Superior temporal gyrus (tissue), 1 donor: ENCODE measurements around the gene CWF19L1.

ENCODE experiments used
- DNase-seq: peaks from one replicate; pipeline ENCODE4 v3.0.0-alpha.2; 2016; ENCODE audit errors: extremely low spot score

The CWF19L1 gene

GRCh38 chr10:100248820-100249219 is 18.6 kb downstream of the CWF19L1 start:
- no peak for DNase-seq

GRCh38 chr10:100245484-100246220 is 21.8 kb downstream of the CWF19L1 start:
- DNase-seq = no peak

GRCh38 chr10:100239851-100240250 is 27.6 kb downstream of the CWF19L1 start:
- no peak for DNase-seq

- no peak for DNase-seq
Measured at GRCh38 chr10:100238429-100238828, 29.0 kb downstream of the CWF19L1 start.

GRCh38 chr10:100232101-100232500 is 35.3 kb downstream of the CWF19L1 start:
- DNase-seq = no peak

GRCh38 chr10:100229819-100230422 is 37.5 kb downstream of the CWF19L1 start:
- DNase-seq = no peak

- no peak for DNase-seq
Measured at GRCh38 chr10:100223879-100224278, 43.6 kb downstream of the CWF19L1 start.

GRCh38 chr10:100222529-100222928 is 44.9 kb downstream of the CWF19L1 start:
- DNase-seq = no peak

GRCh38 chr10:100216006-100216405 is 51.4 kb downstream of the CWF19L1 start:
- DNase-seq = no peak

GRCh38 chr10:100209303-100209702 is 58.1 kb downstream of the CWF19L1 start:
- no peak for DNase-seq

- DNase-seq = no peak
Measured at GRCh38 chr10:100208276-100208675, 59.2 kb downstream of the CWF19L1 start.

GRCh38 chr10:100204370-100204769 is 63.1 kb downstream of the CWF19L1 start:
- DNase-seq = no peak

GRCh38 chr10:100201549-100201948 is 65.9 kb downstream of the CWF19L1 start:
- no peak for DNase-seq

- DNase-seq = no peak
Measured at GRCh38 chr10:100194711-100195110, 72.7 kb downstream of the CWF19L1 start.

GRCh38 chr10:100192350-100192749 is 75.1 kb downstream of the CWF19L1 start:
- DNase-seq = no peak

GRCh38 chr10:100186253-100187212 is 80.9 kb downstream of the CWF19L1 start:
- DNase-seq = no peak

GRCh38 chr10:100185364-100186252 is 81.8 kb downstream of the CWF19L1 start, which contains the start of gene ERLIN1:
ERLIN1 (minus strand) TSS chr10:100186029; CDS start chr10:100185626, 403 bp downstream.
- DNase-seq = peak; percentile 94

- DNase-seq = no peak
Measured at GRCh38 chr10:100184840-100185239, 82.6 kb downstream of the CWF19L1 start.

- DNase-seq = no peak
Measured at GRCh38 chr10:100184426-100184825, 83.0 kb downstream of the CWF19L1 start.

- DNase-seq = no peak
Measured at GRCh38 chr10:100183481-100183880, 84.0 kb downstream of the CWF19L1 start.

- DNase-seq = no peak
Measured at GRCh38 chr10:100182908-100183307, 84.5 kb downstream of the CWF19L1 start.
